ENCODE results near the gene EXPH5.

GRCh38 chr11:108636222-108636621 lies 42.7 kb upstream of the EXPH5 start:
- TF ChIP-seq CTCF (IDR thresholded peaks at IDR 0.05) (no peak), EZH2 (IDR thresholded peaks at IDR 0.05; ENCODE audit: borderline replicate concordance, insufficient read depth, low read depth, low read length, poor library complexity, severe bottlenecking) (no peak)
